Tibial nerve (tissue), 4 donors: ENCODE data around the gene GALNT18. TPM values are rescaled to one million over a fixed set of nuclear protein-coding genes. Genes with fewer than 3 reads are reported as not detected.

Experiments used
- DNase-seq, 2 donors: peaks; one replicate each; pipeline ENCODE4 v3.0.0-alpha.2; 2019; ENCODE audit warnings: low spot score in 2 of 2
- H3K27ac ChIP-seq, 4 donors: fragments of 200-600 bp; sonication (generic) in 3 of 4; one replicate each; pipeline ENCODE4 v1.5.1; 2017 to 2019; ENCODE audit warnings: mild to moderate bottlenecking in 1 of 4
- H3K27me3 ChIP-seq, 2 donors: fragments of 200-600 bp; sonication (generic) in 1 of 2; one replicate each; pipeline versions ENCODE4 v1.5.1 to v1.6.0; 2017 to 2019
- H3K36me3 ChIP-seq, 3 donors: fragments of 200-600 bp; sonication (generic); one replicate each; pipeline ENCODE4 v1.5.1; 2018 to 2019
- H3K4me1 ChIP-seq, 4 donors: fragments of 200-600 bp; sonication (generic) in 3 of 4; one replicate each; pipeline ENCODE4 v1.5.1; 2017 to 2019
- H3K4me3 ChIP-seq, 4 donors: fragments of 200-600 bp; sonication (generic) in 3 of 4; one replicate each; pipeline ENCODE4 v1.5.1; 2017 to 2019; ENCODE audit warnings: mild to moderate bottlenecking in 1 of 4, moderate library complexity in 1 of 4
- H3K9me3 ChIP-seq, 4 donors: fragments of 200-600 bp; sonication (generic) in 3 of 4; one replicate each; pipeline ENCODE4 v1.5.1; 2017 to 2019
- EP300 ChIP-seq, 2 donors: sonication (generic); formaldehyde crosslinking; IDR thresholded peaks; one replicate each; pipeline ENCODE4 v1.6.1; 2017; ENCODE audit warnings: antibody characterized with exemption in 2 of 2, mild to moderate bottlenecking in 1 of 2
- POLR2A ChIP-seq, 2 donors: fragments of 450-650 bp; IDR thresholded peaks; one replicate each; pipeline ENCODE4 v1.6.1; 2017; ENCODE audit warnings: antibody characterized with exemption in 2 of 2, mild to moderate bottlenecking in 2 of 2, moderate library complexity in 2 of 2
- WGBS, 2 donors: methylation state at CpG; one replicate each; pipeline ENCODE4 v1.1.5; 2018; 5-methylcytosine and 5-hydroxymethylcytosine counted together
- total RNA-seq, 4 donors: library from RNA; depleted of rRNA; stranded (reverse); fragments of >200 nt; gene quantifications; one replicate each; pipeline ENCODE4 v1.1.0, GENCODE V29; 2016
- TF ChIP-seq, protein P1 (sequence below), 5 experiments: fragments of 200-600 bp in 3 of 5; fragments of 450-650 bp in 2 of 5; sonication (generic) in 3 of 5; IDR thresholded peaks; one replicate each; pipeline ENCODE4 v1.5.1; 2016 to 2019; ENCODE audit warnings: antibody characterized with exemption in 5 of 5, mild to moderate bottlenecking in 3 of 5, moderate library complexity in 2 of 5

The GALNT18 gene
- total RNA-seq, 4 donors from 2014 or later: 11.3 to 32.4 (median 23.9) TPM

DNA sequence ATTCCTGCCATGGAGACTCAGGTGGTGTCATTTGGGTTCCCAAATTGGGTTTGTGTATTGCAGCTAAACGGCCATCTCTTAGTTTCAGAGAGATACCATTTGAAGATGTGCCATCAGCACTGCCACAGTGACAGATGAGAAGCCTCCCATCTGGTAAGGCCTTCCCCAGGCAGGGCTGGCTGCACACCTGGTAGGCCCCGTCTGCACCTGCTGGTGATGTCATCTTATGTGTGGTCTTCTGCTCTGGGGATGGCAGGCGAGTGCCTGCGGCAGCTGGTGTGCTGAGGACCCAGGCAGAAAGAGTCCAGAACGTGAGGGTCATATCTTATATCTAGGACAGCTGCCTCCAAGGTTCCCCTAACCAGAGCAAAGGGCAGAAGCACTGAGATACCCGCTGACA is 369.4 kb downstream of the GALNT18 start:
- 74 to 91% methylated on average over 5 to 6 of the region's 6 CpGs for WGBS, 2 donors
- TF ChIP-seq POLR2A (IDR thresholded peaks at IDR 0.05) (no peak), EP300 (IDR thresholded peaks at IDR 0.05) (no peak)
- TF ChIP-seq, protein P1, sequence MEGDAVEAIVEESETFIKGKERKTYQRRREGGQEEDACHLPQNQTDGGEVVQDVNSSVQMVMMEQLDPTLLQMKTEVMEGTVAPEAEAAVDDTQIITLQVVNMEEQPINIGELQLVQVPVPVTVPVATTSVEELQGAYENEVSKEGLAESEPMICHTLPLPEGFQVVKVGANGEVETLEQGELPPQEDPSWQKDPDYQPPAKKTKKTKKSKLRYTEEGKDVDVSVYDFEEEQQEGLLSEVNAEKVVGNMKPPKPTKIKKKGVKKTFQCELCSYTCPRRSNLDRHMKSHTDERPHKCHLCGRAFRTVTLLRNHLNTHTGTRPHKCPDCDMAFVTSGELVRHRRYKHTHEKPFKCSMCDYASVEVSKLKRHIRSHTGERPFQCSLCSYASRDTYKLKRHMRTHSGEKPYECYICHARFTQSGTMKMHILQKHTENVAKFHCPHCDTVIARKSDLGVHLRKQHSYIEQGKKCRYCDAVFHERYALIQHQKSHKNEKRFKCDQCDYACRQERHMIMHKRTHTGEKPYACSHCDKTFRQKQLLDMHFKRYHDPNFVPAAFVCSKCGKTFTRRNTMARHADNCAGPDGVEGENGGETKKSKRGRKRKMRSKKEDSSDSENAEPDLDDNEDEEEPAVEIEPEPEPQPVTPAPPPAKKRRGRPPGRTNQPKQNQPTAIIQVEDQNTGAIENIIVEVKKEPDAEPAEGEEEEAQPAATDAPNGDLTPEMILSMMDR (IDR thresholded peaks at IDR 0.05): no peak
- Histone ChIP-seq H3K9me3 (no peaks in the 10 kb centered on the region), H3K4me1 (no peaks in the 10 kb centered on the region), H3K27ac (no peak overlapping the region), H3K4me3 (no peak overlapping the region), H3K36me3 (no peaks in the 10 kb centered on the region), H3K27me3 (no peaks in the 10 kb centered on the region)
- DNase-seq: no peak

DNA sequence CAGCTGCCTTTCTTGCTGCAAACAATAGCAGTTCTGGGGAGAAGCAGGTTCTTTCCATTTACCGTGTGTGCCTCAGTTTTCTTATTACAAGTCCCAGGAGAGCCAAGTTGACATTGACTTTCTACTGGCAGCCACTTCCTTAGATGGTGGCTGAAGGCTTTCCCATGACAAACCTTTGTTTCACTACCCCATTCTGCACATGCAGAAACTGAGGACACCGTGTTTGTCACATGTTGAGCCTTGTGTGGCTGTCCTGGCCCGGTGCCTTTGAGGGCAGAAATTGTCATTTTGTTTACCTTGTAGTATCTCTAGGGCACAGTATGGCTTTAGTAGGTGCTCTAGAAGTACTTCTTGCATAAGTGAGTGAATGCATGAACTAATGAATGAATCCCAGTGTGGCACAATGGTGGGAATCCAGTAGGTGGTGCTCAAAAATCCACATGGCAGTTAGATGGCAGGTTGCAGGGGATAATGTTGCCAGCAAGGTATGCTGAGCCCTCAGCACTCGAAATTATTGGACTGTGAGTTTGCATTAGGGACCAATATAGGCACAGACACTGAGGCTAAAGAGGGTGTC is 370.3 kb downstream of the GALNT18 start:
- DNase-seq: no peak
- H3K27ac ChIP-seq: no peak overlapping the region
- no peak for TF ChIP-seq EP300 (IDR thresholded peaks at IDR 0.05)
- TF ChIP-seq, protein P1 (IDR thresholded peaks at IDR 0.05): no peak
- no peak for TF ChIP-seq POLR2A (IDR thresholded peaks at IDR 0.05)
- H3K9me3 ChIP-seq: no peaks in the 10 kb centered on the region
- no peaks in the 10 kb centered on the region for H3K27me3 ChIP-seq
- H3K4me3 ChIP-seq: no peak overlapping the region
- H3K36me3 ChIP-seq: no peaks in the 10 kb centered on the region
- 68 to 89% methylated on average over 4 of the region's 4 CpGs for WGBS, 2 donors
- no peaks in the 10 kb centered on the region for H3K4me1 ChIP-seq

DNA sequence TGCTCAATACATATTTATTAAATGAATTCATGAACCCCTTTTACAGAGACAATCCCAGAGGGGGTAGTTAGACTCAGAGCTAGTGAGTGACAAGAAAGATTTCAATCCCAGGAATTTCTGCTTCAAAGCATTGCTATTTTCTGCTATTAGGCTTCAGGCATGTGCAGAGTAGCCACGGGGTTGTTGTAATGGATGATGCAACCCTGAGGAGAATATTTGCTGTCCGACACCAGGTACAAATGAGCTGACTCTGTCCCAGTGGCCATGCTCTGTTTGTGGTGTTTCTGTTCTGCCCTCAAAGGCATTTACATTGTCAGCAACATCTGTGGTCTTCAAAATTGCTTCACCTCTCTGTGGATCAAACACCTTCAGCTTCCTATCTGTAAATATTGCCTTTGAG is 371.3 kb downstream of the GALNT18 start:
- WGBS, 2 donors: 29 to 49% methylated on average over 2 of the region's 2 CpGs

DNA sequence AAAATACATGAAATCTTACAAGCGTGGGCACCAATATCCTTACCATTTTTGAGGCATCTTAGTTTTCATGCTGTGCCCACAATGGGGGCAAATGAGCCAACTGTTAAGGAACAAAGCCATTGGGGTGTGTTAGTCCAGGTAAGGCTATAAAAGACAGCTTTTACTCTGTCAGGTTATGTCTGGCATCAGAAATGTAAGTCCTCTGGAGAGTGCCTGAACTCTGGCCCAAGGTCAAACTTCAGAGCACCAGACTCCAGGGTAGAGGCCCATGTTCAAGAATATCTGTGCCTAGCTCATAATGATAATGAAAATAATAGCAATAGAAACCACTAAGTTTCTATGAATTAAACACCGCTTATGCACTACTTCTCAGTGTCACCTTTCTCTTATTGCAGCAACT is 374.2 kb downstream of the GALNT18 start:
- H3K4me3 ChIP-seq: no peak overlapping the region
- WGBS, 2 donors: 88 to 91% methylated on average over 2 of the region's 2 CpGs

More for the DNA sequence above, 371.3 kb downstream of the GALNT18 start:
- no peak for DNase-seq
- no peaks in the 10 kb centered on the region for H3K27me3 ChIP-seq
- H3K27ac ChIP-seq: no peak overlapping the region
- no peaks in the 10 kb centered on the region for H3K36me3 ChIP-seq
- TF ChIP-seq EP300 (IDR thresholded peaks at IDR 0.05) (no peak), POLR2A (IDR thresholded peaks at IDR 0.05) (no peak)
- TF ChIP-seq, protein P1 (IDR thresholded peaks at IDR 0.05): no peak
- H3K9me3 ChIP-seq: no peaks in the 10 kb centered on the region
- H3K4me1 ChIP-seq: no peaks in the 10 kb centered on the region
- H3K4me3 ChIP-seq: no peak overlapping the region

DNA sequence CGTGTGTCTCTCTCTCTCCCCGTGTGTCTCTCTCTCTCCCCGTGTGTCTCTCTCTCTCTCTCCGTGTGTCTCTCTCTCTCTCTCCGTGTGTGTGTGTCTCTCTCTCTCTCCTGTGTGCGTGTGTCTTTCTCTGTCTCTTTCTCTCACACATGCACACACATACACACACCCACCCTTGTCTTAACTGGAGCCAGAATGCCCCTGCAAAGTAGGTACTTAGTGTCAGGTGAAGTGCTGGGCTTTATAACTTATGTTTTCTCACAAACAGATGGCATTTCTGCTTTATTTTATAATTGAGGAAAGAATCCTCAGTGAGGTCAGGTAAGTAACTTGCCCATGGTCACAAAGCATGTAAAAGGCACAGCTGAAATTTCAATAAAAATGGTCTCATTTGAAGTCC is 374.7 kb downstream of the GALNT18 start:
- WGBS, 2 donors: 67 to 83% methylated on average over 5 of the region's 6 CpGs
- TF ChIP-seq POLR2A (IDR thresholded peaks at IDR 0.05): no peak
- no peaks in the 10 kb centered on the region for H3K27me3 ChIP-seq
- DNase-seq: no peak
- no peaks in the 10 kb centered on the region for H3K9me3 ChIP-seq
- H3K27ac ChIP-seq: no peak overlapping the region
- H3K4me1 ChIP-seq: peaks cover 0 to 27% (median 13%) of the 10 kb centered on the region in 4 donors
- no peaks in the 10 kb centered on the region for H3K36me3 ChIP-seq
- no peak overlapping the region for H3K4me3 ChIP-seq

More for the DNA sequence above, 374.2 kb downstream of the GALNT18 start:
- Histone ChIP-seq H3K9me3 (no peaks in the 10 kb centered on the region), H3K36me3 (no peaks in the 10 kb centered on the region), H3K4me1 (peaks cover 0 to 27% (median 13%) of the 10 kb centered on the region in 4 donors), H3K27ac (no peak overlapping the region), H3K27me3 (no peaks in the 10 kb centered on the region)
- TF ChIP-seq, protein P1 (IDR thresholded peaks at IDR 0.05): no peak
- TF ChIP-seq POLR2A (IDR thresholded peaks at IDR 0.05) (no peak), EP300 (IDR thresholded peaks at IDR 0.05) (no peak)
- DNase-seq: no peak
